Measurements from ENCODE around the gene SENP1.

SENP1 gene

GRCh38 chr12:48033451-48033850 is 72.4 kb downstream of the SENP1 start:
- no peak for DNase-seq

- DNase-seq = no peak
Measured at GRCh38 chr12:48032597-48032996, 73.3 kb downstream of the SENP1 start.

- no peak for DNase-seq
Measured at GRCh38 chr12:48031135-48031960, 74.5 kb downstream of the SENP1 start.

GRCh38 chr12:48030173-48030650 is 75.7 kb downstream of the SENP1 start:
- DNase-seq = no peak

GRCh38 chr12:48029491-48030172 is 76.2 kb downstream of the SENP1 start:
- no peak for DNase-seq

- no peak for DNase-seq
Measured at GRCh38 chr12:48028541-48029431, 77.1 kb downstream of the SENP1 start.

GRCh38 chr12:48027183-48028002 is 78.5 kb downstream of the SENP1 start:
- DNase-seq = no peak

GRCh38 chr12:48026060-48026827 is 79.6 kb downstream of the SENP1 start:
- no peak for DNase-seq

- no peak for DNase-seq
Measured at GRCh38 chr12:48025281-48025680, 80.6 kb downstream of the SENP1 start.

GRCh38 chr12:48024735-48025134 is 81.1 kb downstream of the SENP1 start:
- no peak for DNase-seq

GRCh38 chr12:48023386-48023785 is 82.5 kb downstream of the SENP1 start:
- DNase-seq = no peak

- DNase-seq = no peak
Measured at GRCh38 chr12:48022676-48023385, 83.0 kb downstream of the SENP1 start.

GRCh38 chr12:48022180-48022521 is 83.7 kb downstream of the SENP1 start:
- DNase-seq = no peak

GRCh38 chr12:48021485-48022179 is 84.2 kb downstream of the SENP1 start:
- DNase-seq = no peak

- DNase-seq = no peak
Measured at GRCh38 chr12:48019639-48020265, 86.1 kb downstream of the SENP1 start.

GRCh38 chr12:48018618-48018995 is 87.3 kb downstream of the SENP1 start:
- no peak for DNase-seq

- no peak for DNase-seq
Measured at GRCh38 chr12:48017921-48018617, 87.8 kb downstream of the SENP1 start.

- no peak for DNase-seq
Measured at GRCh38 chr12:48017496-48017895, 88.4 kb downstream of the SENP1 start.

GRCh38 chr12:48016373-48017020 is 89.4 kb downstream of the SENP1 start:
- no peak for DNase-seq

Measured in NCI-H1694 treated with DMSO at 0.1 percent for 48 hours (cell line).